CD4-positive, alpha-beta memory T cell (primary cell): ENCODE results near the gene ME3. TPM values are rescaled to one million over a fixed set of nuclear protein-coding genes. Genes with fewer than 3 reads are reported as not detected.
"Not testable (repeated sequence)": the region's sequence is repeated elsewhere in the genome, so short reads cannot be mapped to it uniquely, and the experiment has no call there.

Experiments used
- CTCF ChIA-PET: fragments of 350-600 bp; sonication (Branson Sonifier 250); formaldehyde crosslinking; loops from one replicate; lab custom pipeline; 2021; ENCODE audit warnings: inconsistent platforms; ENCODE audit not compliant: partially characterized antibody; lab: Charles Lee
- POLR2A ChIA-PET: fragments of 350-600 bp; sonication (Branson Sonifier 250); formaldehyde crosslinking; loops from one replicate; lab custom pipeline; 2021; ENCODE audit not compliant: partially characterized antibody; lab: Charles Lee
- DNase-seq, 5 donors: peaks; one replicate each; pipeline versions ENCODE4 v3.0.0 to v3.0.0-alpha.2; 2020 to 2022; ENCODE audit warnings: mixed read lengths in 1 of 5
- H3K27ac ChIP-seq: one replicate; pipeline ENCODE4 v1.7.0; 2013; ENCODE audit warnings: low read depth, low read length
- H3K27me3 ChIP-seq: 2 replicates; pipeline ENCODE4 v1.7.0; 2013; ENCODE audit warnings: mild to moderate bottlenecking, low read length, moderate library complexity; ENCODE audit not compliant: insufficient read depth
- H3K36me3 ChIP-seq: 2 replicates; pipeline ENCODE4 v1.7.0; 2013; ENCODE audit warnings: mild to moderate bottlenecking, low read length, moderate library complexity; ENCODE audit not compliant: insufficient read depth
- H3K4me1 ChIP-seq: 2 replicates; pipeline ENCODE4 v1.7.0; 2013; ENCODE audit warnings: mild to moderate bottlenecking, low read length, moderate library complexity; ENCODE audit not compliant: insufficient read depth
- H3K4me3 ChIP-seq, 2 donors: one replicate each; pipeline ENCODE4 v1.7.0; 2013; ENCODE audit warnings: low read length in 2 of 2, mild to moderate bottlenecking in 1 of 2
- H3K9me3 ChIP-seq, 2 donors: one replicate each; pipeline ENCODE4 v1.7.0; 2013; ENCODE audit warnings: low read length in 2 of 2, control low read depth in 1 of 2; ENCODE audit not compliant: control insufficient read depth in 1 of 2
- H3K27ac Mint-ChIP-seq, 7 donors: one replicate each; pipeline ENCODE4 v1.8.0; 2020 to 2021; ENCODE audit warnings: mixed read lengths in 7 of 7, mild to moderate bottlenecking in 6 of 7, inconsistent platforms in 3 of 7, moderate library complexity in 3 of 7
- H3K27me3 Mint-ChIP-seq, 2 donors: one replicate each; pipeline ENCODE4 v1.8.0; 2020 to 2021; ENCODE audit warnings: mixed read lengths in 2 of 2
- H3K36me3 Mint-ChIP-seq, 2 donors: one replicate each; pipeline ENCODE4 v1.8.0; 2020 to 2021; ENCODE audit warnings: mixed read lengths in 2 of 2, inconsistent platforms in 1 of 2, mild to moderate bottlenecking in 1 of 2
- H3K4me1 Mint-ChIP-seq, 4 donors: one replicate each; pipeline ENCODE4 v1.8.0; 2020 to 2021; ENCODE audit warnings: mixed read lengths in 4 of 4, mild to moderate bottlenecking in 1 of 4
- H3K4me3 Mint-ChIP-seq, 8 donors: one replicate each; pipeline ENCODE4 v1.8.0; 2020 to 2021; ENCODE audit warnings: mixed read lengths in 8 of 8, mild to moderate bottlenecking in 7 of 8, moderate library complexity in 6 of 8, inconsistent platforms in 3 of 8
- H3K9me3 Mint-ChIP-seq, 8 donors: one replicate each; pipeline ENCODE4 v1.8.0; 2020 to 2021; ENCODE audit warnings: mixed read lengths in 8 of 8, mild to moderate bottlenecking in 5 of 8, inconsistent platforms in 3 of 8, moderate library complexity in 1 of 8
- intact Hi-C: fragments of 100-400 bp; cut with micrococcal nuclease; formaldehyde crosslinking; loops from one replicate; pipeline ENCODE4 v1.15.1; 2023
- polyA plus RNA-seq, 2 donors: library from polyadenylated mRNA; unstranded; fragments of 300-500 nt; fragmentation: Illumina TruSeq; gene quantifications; one replicate each; pipeline ENCODE4 v1.2.3, GENCODE V29; 2021
- total RNA-seq, 2 experiments: library from RNA; stranded (reverse); gene quantifications; one replicate each; pipeline ENCODE4 v1.2.3, GENCODE V29; 2021

The ME3 gene
- total and polyA plus RNA-seq, 4 experiments from 2014 or later, result 0.15 to 1.9 (median 1.3) TPM; not detected in 1

DNA sequence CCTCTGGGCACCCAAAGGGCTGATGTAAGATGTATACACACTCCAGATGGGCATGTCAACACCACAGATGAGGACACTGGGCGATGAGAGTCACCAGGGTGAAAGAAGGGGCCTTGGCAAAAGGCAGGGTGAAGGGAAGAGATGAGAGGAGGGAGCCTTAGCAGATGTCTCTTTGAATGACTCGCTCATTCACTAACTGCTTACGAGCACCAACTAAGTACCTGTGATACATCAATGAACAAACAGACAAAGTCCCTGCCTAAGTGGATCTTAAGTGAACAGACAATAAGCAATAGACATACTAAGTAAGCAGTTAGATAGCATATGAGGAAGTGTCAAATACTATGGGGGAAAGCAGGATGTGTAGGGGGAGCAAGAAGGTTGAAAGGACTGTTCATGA lies 7.5 kb downstream of the ME3 start:
- no peaks in the 10 kb centered on the region for H3K27me3 ChIP-seq
- DNase-seq, result no peak
- H3K36me3 ChIP-seq, result no peaks in the 10 kb centered on the region
- CTCF ChIA-PET, result no interaction called here
- H3K4me3 ChIP-seq, result no peak overlapping the region
- H3K27me3 Mint-ChIP-seq, result peaks cover 10 to 14% of the 10 kb centered on the region in 2 donors
- H3K4me1 Mint-ChIP-seq, result no peaks in the 10 kb centered on the region
- no peak overlapping the region for H3K27ac Mint-ChIP-seq
- H3K4me1 ChIP-seq, result no peaks in the 10 kb centered on the region
- no peaks in the 10 kb centered on the region for H3K9me3 ChIP-seq
- peak overlapping the region in 1 of 8 donors; percentile 16 for H3K4me3 Mint-ChIP-seq
- intact Hi-C loops, result no loop called here
- no peaks in the 10 kb centered on the region for H3K36me3 Mint-ChIP-seq
- no peaks in the 10 kb centered on the region for H3K9me3 Mint-ChIP-seq
- no peak overlapping the region for H3K27ac ChIP-seq
- POLR2A ChIA-PET, result no interaction called here

GRCh38 chr11:86663761-86664160 lies 8.7 kb downstream of the ME3 start:
- H3K36me3 ChIP-seq, result no peaks in the 10 kb centered on the region
- Mint-ChIP-seq H3K4me1 (no peaks in the 10 kb centered on the region), H3K4me3 (no peak overlapping the region), H3K9me3 (no peaks in the 10 kb centered on the region), H3K27ac (no peak overlapping the region), H3K27me3 (peaks cover 8 to 9% of the 10 kb centered on the region in 2 donors), H3K36me3 (no peaks in the 10 kb centered on the region)
- ChIA-PET CTCF (no interaction called here), POLR2A (no interaction called here)
- intact Hi-C loops, result no loop called here
- no peak overlapping the region for H3K4me3 ChIP-seq
- no peaks in the 10 kb centered on the region for H3K27me3 ChIP-seq
- H3K4me1 ChIP-seq, result no peaks in the 10 kb centered on the region
- DNase-seq, result no peak
- no peak overlapping the region for H3K27ac ChIP-seq
- no peaks in the 10 kb centered on the region for H3K9me3 ChIP-seq

DNA sequence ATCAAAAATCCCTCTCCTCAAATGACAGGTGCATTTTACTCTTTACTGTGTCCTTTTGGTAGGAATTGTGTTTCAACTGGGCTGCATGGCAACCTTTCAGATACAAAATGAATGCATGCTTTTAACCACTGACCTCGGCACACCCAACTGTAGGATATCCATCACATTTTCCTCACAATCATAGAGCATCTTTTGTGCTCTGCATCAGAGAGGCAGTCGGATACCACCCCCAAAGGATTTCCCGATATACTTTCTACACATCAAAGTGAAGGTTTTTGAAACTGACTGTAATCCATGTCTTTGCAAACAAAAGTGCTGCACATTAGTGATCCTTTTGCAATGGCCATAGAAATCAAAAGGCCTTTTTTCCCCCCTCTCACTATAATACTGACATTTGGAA lies 9.1 kb downstream of the ME3 start:
- intact Hi-C loops, result no loop called here
- Mint-ChIP-seq H3K9me3 (no peaks in the 10 kb centered on the region), H3K27ac (no peak overlapping the region), H3K27me3 (peaks cover 7 to 8% of the 10 kb centered on the region in 2 donors), H3K4me1 (no peaks in the 10 kb centered on the region), H3K36me3 (no peaks in the 10 kb centered on the region), H3K4me3 (no peak overlapping the region)
- ChIA-PET POLR2A (no interaction called here), CTCF (no interaction called here)
- Histone ChIP-seq H3K36me3 (no peaks in the 10 kb centered on the region), H3K27me3 (no peaks in the 10 kb centered on the region), H3K4me1 (no peaks in the 10 kb centered on the region), H3K9me3 (no peaks in the 10 kb centered on the region), H3K27ac (no peak overlapping the region), H3K4me3 (no peak overlapping the region)
- no peak for DNase-seq

DNA sequence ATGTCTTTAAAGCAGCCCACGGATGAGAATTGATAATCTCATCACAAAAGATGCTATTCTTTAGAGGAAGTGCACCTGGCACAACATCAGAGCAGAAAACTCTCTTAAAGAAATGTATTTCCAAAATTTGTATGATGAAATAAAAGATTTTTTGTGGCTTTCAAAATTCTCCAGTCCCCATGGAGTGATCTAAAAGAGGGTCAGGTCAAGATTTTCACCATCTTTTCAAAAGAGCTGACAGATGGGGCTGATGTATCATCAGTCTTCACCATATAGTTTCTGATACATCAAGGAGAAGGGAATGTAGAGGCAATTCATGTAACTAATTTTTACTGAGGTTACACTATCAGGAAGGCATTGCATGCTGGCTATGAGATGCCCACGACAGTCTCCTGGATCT lies 11.7 kb downstream of the ME3 start:
- Mint-ChIP-seq H3K9me3 (peaks cover 0 to 13% (median 3%) of the 10 kb centered on the region in 8 donors), H3K27ac (no peak overlapping the region), H3K4me1 (no peaks in the 10 kb centered on the region), H3K4me3 (no peak overlapping the region), H3K27me3 (peaks cover 4 to 5% of the 10 kb centered on the region in 2 donors), H3K36me3 (no peaks in the 10 kb centered on the region)
- intact Hi-C loops, result no loop called here
- Histone ChIP-seq H3K36me3 (no peaks in the 10 kb centered on the region), H3K4me3 (no peak overlapping the region), H3K9me3 (no peaks in the 10 kb centered on the region), H3K4me1 (no peaks in the 10 kb centered on the region), H3K27ac (no peak overlapping the region), H3K27me3 (no peaks in the 10 kb centered on the region)
- POLR2A ChIA-PET, result interaction anchor here (0.9 kb wide), 1 partner anchor 22 kb away, joined by 3 read pairs; no protein-coding TSS in a partner anchor
- no peak for DNase-seq
- CTCF ChIA-PET, result no interaction called here

DNA sequence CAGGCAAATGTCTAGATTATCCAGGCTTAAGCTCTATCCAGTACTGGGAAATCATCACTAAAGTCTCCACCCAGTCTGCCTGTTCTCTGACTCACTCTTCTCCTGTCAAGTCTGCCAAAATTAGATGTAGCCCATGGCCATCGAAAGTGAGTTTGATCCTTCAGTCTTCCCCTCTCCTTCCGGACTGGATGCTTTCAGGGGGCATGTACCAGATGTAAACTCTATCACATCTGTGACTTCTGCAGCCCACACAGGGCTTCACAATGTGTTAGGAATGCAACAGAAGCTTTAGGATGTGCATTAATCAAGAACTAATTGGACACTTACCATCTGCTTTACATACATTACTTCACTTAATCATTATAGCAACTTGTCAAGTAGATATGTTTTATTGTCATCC lies 12.3 kb downstream of the ME3 start:
- Mint-ChIP-seq H3K4me1 (no peaks in the 10 kb centered on the region), H3K9me3 (peaks cover 0 to 13% (median 3%) of the 10 kb centered on the region in 8 donors)
- intact Hi-C loops, result no loop called here

DNA sequence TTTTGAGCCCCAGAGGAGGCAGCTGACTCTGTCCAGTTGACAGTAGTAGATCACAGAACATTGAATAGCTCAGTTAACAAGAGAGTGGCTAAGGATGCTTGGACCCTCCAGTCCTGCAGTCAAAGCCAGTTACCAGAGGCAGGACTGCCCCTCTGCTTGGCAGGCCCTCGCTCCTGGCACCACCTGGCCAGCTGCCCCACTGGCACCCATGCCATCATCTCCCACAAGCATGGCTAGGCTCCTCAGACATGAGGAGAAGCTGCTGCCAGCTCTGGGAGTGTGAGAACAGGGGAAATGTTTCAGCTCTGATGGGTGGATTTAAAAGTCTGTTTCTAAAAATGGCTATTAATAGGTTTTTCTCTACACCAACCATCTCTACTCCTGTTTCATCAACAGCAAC lies 13.9 kb downstream of the ME3 start:
- H3K27me3 Mint-ChIP-seq, result no peaks in the 10 kb centered on the region
- no peak for DNase-seq
- no peak overlapping the region for H3K4me3 Mint-ChIP-seq
- ChIA-PET CTCF (no interaction called here), POLR2A (no interaction called here)
- H3K27me3 ChIP-seq, result no peaks in the 10 kb centered on the region
- H3K4me1 ChIP-seq, result no peaks in the 10 kb centered on the region
- H3K4me3 ChIP-seq, result no peak overlapping the region
- no peaks in the 10 kb centered on the region for H3K4me1 Mint-ChIP-seq
- H3K36me3 Mint-ChIP-seq, result no peaks in the 10 kb centered on the region
- no peaks in the 10 kb centered on the region for H3K9me3 ChIP-seq
- intact Hi-C loops, result no loop called here
- no peak overlapping the region for H3K27ac ChIP-seq
- no peak overlapping the region for H3K27ac Mint-ChIP-seq
- no peaks in the 10 kb centered on the region for H3K36me3 ChIP-seq
- H3K9me3 Mint-ChIP-seq, result peaks cover 0 to 13% (median 3%) of the 10 kb centered on the region in 8 donors

More for the DNA sequence above, 12.3 kb downstream of the ME3 start:
- no peak overlapping the region for H3K27ac ChIP-seq
- Mint-ChIP-seq H3K27ac (no peak overlapping the region), H3K27me3 (peaks cover 1 to 2% of the 10 kb centered on the region in 2 donors), H3K4me3 (no peak overlapping the region), H3K36me3 (no peaks in the 10 kb centered on the region)
- no peaks in the 10 kb centered on the region for H3K4me1 ChIP-seq
- H3K27me3 ChIP-seq, result no peaks in the 10 kb centered on the region
- no peaks in the 10 kb centered on the region for H3K36me3 ChIP-seq
- DNase-seq, result no peak
- CTCF ChIA-PET, result interaction anchor here (1.2 kb wide), 1 partner anchor 9 kb away, joined by 3 read pairs; no protein-coding TSS in a partner anchor
- POLR2A ChIA-PET, result no interaction called here
- no peak overlapping the region for H3K4me3 ChIP-seq
- H3K9me3 ChIP-seq, result no peaks in the 10 kb centered on the region

DNA sequence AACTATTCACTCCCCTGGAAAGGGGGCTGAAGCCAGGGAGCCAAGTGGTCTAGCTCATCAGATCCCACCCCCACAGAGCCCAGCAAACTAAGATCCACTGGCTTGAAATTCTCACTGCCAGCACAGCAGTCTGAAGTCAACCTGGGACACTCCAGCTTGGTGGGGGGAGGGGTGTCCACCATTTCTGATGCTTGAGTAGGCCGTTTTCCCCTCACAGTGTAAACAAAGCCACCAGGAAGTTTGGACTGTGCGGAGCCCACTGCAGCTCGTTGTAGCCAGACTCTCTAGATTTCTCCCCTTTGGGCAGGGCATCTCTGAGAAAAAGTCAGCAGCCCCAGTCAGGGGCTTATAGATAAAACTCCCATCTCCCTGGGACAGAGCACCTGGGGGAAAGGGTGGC lies 27.2 kb downstream of the ME3 start:
- not testable (repeated sequence) for H3K4me1 ChIP-seq

DNA sequence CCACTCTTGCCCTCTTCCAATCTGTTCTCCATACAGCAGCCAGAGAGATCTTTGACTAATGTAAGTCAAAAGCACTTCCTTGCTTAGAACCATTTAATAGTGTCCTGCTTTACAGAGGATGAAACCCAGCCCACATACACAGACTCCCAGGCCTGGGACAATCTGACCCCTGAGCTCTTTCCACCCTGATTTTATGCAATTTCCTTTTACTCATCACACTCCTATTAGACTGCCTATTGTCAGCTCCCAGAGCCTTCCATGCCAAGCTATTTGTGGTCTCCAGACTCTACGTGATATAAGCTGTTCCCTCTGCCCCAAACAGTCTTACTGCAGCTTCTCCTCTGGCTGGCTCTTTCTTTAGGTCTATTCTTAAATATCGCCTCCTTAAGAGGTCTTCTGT lies 28.1 kb downstream of the ME3 start:
- H3K27ac ChIP-seq, result no peak overlapping the region
- H3K36me3 Mint-ChIP-seq, result no peaks in the 10 kb centered on the region
- H3K9me3 Mint-ChIP-seq, result peaks cover 0 to 30% (median 12%) of the 10 kb centered on the region in 8 donors
- intact Hi-C loops, result no loop called here
- no peak for DNase-seq
- H3K27me3 ChIP-seq, result no peaks in the 10 kb centered on the region
- H3K4me3 ChIP-seq, result no peak overlapping the region
- no peaks in the 10 kb centered on the region for H3K9me3 ChIP-seq
- H3K4me1 ChIP-seq, result no peaks in the 10 kb centered on the region
- H3K27me3 Mint-ChIP-seq, result peaks cover 10 to 12% of the 10 kb centered on the region in 2 donors
- H3K4me1 Mint-ChIP-seq, result no peaks in the 10 kb centered on the region
- POLR2A ChIA-PET, result no interaction called here
- no peaks in the 10 kb centered on the region for H3K36me3 ChIP-seq
- CTCF ChIA-PET, result no interaction called here
- no peak overlapping the region for H3K27ac Mint-ChIP-seq
- no peak overlapping the region for H3K4me3 Mint-ChIP-seq

More for the DNA sequence above, 27.2 kb downstream of the ME3 start:
- H3K36me3 ChIP-seq, H3K27me3 ChIP-seq, H3K9me3 ChIP-seq, intact Hi-C loops, CTCF ChIA-PET, H3K27ac ChIP-seq, H3K4me3 Mint-ChIP-seq, POLR2A ChIA-PET, H3K4me3 ChIP-seq, H3K27ac Mint-ChIP-seq, DNase-seq, H3K4me1 Mint-ChIP-seq, H3K36me3 Mint-ChIP-seq: not testable (repeated sequence)
- Mint-ChIP-seq H3K9me3 (peaks cover 0 to 36% (median 13%) of the 10 kb centered on the region in 8 donors), H3K27me3 (peaks cover 10 to 12% of the 10 kb centered on the region in 2 donors)
